Measurements from ENCODE around the gene HLTF. TPM values are rescaled to one million over a fixed set of nuclear protein-coding genes. Genes with fewer than 3 reads are reported as not detected.

HLTF gene
- total and polyA plus RNA-seq, 2 of the 13 experiments (the other 11 are each of a cell fraction or from before 2014, with no cell fraction given): 12.0 to 22.9 TPM

DNA sequence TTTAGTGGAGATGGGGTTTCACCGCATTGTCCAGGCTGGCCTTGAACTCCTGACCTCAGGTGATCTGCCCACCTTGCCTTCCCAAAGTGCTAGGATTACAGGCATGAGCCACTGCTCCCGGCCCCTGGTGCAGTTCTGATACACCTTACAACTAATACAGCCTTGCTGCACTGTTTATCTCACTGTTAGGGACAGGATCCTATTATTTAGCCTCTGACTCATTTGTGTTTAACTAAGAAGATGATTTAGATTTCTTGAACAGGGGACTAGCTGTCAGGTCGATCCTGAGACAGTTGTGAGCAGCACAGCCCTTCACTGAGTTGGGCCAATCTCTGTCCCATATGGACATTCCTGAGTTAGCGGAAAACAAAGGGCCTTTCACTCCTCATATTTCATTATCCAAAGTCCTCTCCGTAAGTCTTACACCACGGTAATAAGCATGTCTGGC is 75.8 kb downstream of the HLTF start (continued):
- TF ChIP-seq FOXO1 (CRISPR knock-in tag; IDR thresholded peaks at IDR 0.05) (peak; percentile 25; the same call in 1 of the 2 replicates), ZBTB26 (CRISPR knock-in tag; IDR thresholded peaks at IDR 0.05; ENCODE audit: borderline replicate concordance) (no peak), EHMT2 (IDR thresholded peaks at IDR 0.05; ENCODE audit: borderline replicate concordance, low read depth, low read length) (no peak), ZFAT (CRISPR knock-in tag; conservative IDR thresholded peaks at IDR 0.05) (no peak), MAF1 (CRISPR knock-in tag; IDR thresholded peaks at IDR 0.05; ENCODE audit: borderline replicate concordance) (no peak), ZFP41 (CRISPR knock-in tag; IDR thresholded peaks at IDR 0.05; ENCODE audit: borderline replicate concordance) (no peak), LCORL (IDR thresholded peaks at IDR 0.05) (no peak), LCORL (CRISPR knock-in tag; IDR thresholded peaks at IDR 0.05) (peak; percentile 33; the same call in 1 of the 2 replicates), HOMEZ (CRISPR knock-in tag; IDR thresholded peaks at IDR 0.05; ENCODE audit: low read depth) (peak; percentile 22; the same call in 1 of the 2 replicates), BRD4 (CRISPR knock-in tag; IDR thresholded peaks at IDR 0.05) (no peak), IKZF4 (CRISPR knock-in tag; IDR thresholded peaks at IDR 0.05; ENCODE audit: borderline replicate concordance, low read depth, not compliant biosample characterization) (no peak), NCOA2 (CRISPR knock-in tag; IDR thresholded peaks at IDR 0.05) (peak; percentile 69), ZNF644 (CRISPR knock-in tag; IDR thresholded peaks at IDR 0.05; ENCODE audit: low read depth) (no peak), ZNF292 (CRISPR knock-in tag; IDR thresholded peaks at IDR 0.05; ENCODE audit: borderline replicate concordance, low read depth) (peak; percentile 45; the same call in 1 of the 2 replicates), SP1 (IDR thresholded peaks at IDR 0.05) (no peak), SP1 (CRISPR knock-in tag; IDR thresholded peaks at IDR 0.05) (no peak), SOX5 (CRISPR knock-in tag; IDR thresholded peaks at IDR 0.05; ENCODE audit: borderline replicate concordance) (peak; percentile 84; the same call in 1 of the 2 replicates), TGIF2 (CRISPR knock-in tag; IDR thresholded peaks at IDR 0.05) (no peak), MED8 (CRISPR knock-in tag; IDR thresholded peaks at IDR 0.05; ENCODE audit: insufficient replicate concordance) (no peak), ZNF589 (CRISPR knock-in tag; conservative IDR thresholded peaks at IDR 0.05) (0 out of 2 replicates have a peak, but pooled peaks have one; percentile 14), TIGD3 (CRISPR knock-in tag; IDR thresholded peaks at IDR 0.05; ENCODE audit: borderline replicate concordance) (no peak), ZNF20 (CRISPR knock-in tag; IDR thresholded peaks at IDR 0.05) (no peak), ZKSCAN8 (CRISPR knock-in tag; IDR thresholded peaks at IDR 0.05; ENCODE audit: borderline replicate concordance) (peak; percentile 63; the same call in 1 of the 2 replicates)
- TF ChIP-seq, protein P1, sequence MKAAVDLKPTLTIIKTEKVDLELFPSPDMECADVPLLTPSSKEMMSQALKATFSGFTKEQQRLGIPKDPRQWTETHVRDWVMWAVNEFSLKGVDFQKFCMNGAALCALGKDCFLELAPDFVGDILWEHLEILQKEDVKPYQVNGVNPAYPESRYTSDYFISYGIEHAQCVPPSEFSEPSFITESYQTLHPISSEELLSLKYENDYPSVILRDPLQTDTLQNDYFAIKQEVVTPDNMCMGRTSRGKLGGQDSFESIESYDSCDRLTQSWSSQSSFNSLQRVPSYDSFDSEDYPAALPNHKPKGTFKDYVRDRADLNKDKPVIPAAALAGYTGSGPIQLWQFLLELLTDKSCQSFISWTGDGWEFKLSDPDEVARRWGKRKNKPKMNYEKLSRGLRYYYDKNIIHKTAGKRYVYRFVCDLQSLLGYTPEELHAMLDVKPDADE (CRISPR knock-in tag; IDR thresholded peaks at IDR 0.05): no peak
